ENCODE results near the gene MXI1. TPM values are rescaled to one million over a fixed set of nuclear protein-coding genes. Genes with fewer than 3 reads are reported as not detected.
A peak's percentile ranks its signal among the peaks of the same experiment; 100 is the strongest.

Gene MXI1
- total RNA-seq, 2 experiments from 2014 or later: 47.9 to 48.2 TPM

- Mint-ChIP-seq H3K27ac (no peak overlapping the region), H3K4me3 (no peak overlapping the region), H3K9me3 (peaks cover 17% of the 10 kb centered on the region), H3K4me1 (ENCODE audit: low read depth) (peaks cover 10% of the 10 kb centered on the region), H3K36me3 (ENCODE audit: low read depth) (peaks cover 4% of the 10 kb centered on the region), H3K27me3 (peaks cover 4% of the 10 kb centered on the region)
- TF ChIP-seq CTCF (IDR thresholded peaks at IDR 0.05): no peak
- intact Hi-C loops (cut with micrococcal nuclease): no loop called here
- ATAC-seq (no peak), DNase-seq (no peak)
- CTCF ChIA-PET: interaction anchor here (0.8 to 1.6 kb wide), 8 partner anchors 8 to 213 kb away, joined by 3 to 8 read pairs (median 4); no protein-coding TSS in a partner anchor
- POLR2A ChIA-PET: interaction anchor here (1.1 to 1.6 kb wide), 3 partner anchors 9 to 165 kb away, joined by 3 to 4 read pairs (median 3); no protein-coding TSS in a partner anchor
Measured at GRCh38 chr10:110334061-110334656, 126.8 kb downstream of the MXI1 start.

- H3K9me3 Mint-ChIP-seq: peaks cover 8% of the 10 kb centered on the region
- no peak overlapping the region for H3K27ac Mint-ChIP-seq
- ChIA-PET CTCF (interaction anchor here (0.6 to 1.9 kb wide), 5 partner anchors 10 to 172 kb away, joined by 3 to 8 read pairs (median 3); no protein-coding TSS in a partner anchor), POLR2A (interaction anchor here (1.5 kb wide), 1 partner anchor 11 kb away, joined by 3 read pairs; no protein-coding TSS in a partner anchor)
- peak; percentile 77 for ATAC-seq
- peaks cover 10% of the 10 kb centered on the region for H3K4me1 Mint-ChIP-seq (ENCODE audit: low read depth)
- TF ChIP-seq CTCF (IDR thresholded peaks at IDR 0.05): no peak
- no peak for DNase-seq
- peaks cover under 1% of the 10 kb centered on the region for H3K36me3 Mint-ChIP-seq (ENCODE audit: low read depth)
- intact Hi-C loops (cut with micrococcal nuclease): no loop called here
- H3K4me3 Mint-ChIP-seq: no peak overlapping the region
- peaks cover 4% of the 10 kb centered on the region for H3K27me3 Mint-ChIP-seq
Measured at GRCh38 chr10:110335314-110336064, 128.1 kb downstream of the MXI1 start.

GRCh38 chr10:110336111-110336721 lies 128.8 kb downstream of the MXI1 start:
- POLR2A ChIA-PET: interaction anchor here (0.6 to 1.5 kb wide), 4 partner anchors 11 to 69 kb away, joined by 3 to 4 read pairs (median 3); no protein-coding TSS in a partner anchor

More at GRCh38 chr10:110336111-110336721, 128.8 kb downstream of the MXI1 start:
- Mint-ChIP-seq H3K36me3 (ENCODE audit: low read depth) (no peaks in the 10 kb centered on the region), H3K4me3 (no peak overlapping the region), H3K27me3 (peaks cover 4% of the 10 kb centered on the region), H3K4me1 (ENCODE audit: low read depth) (peaks cover 10% of the 10 kb centered on the region), H3K27ac (no peak overlapping the region), H3K9me3 (peaks cover 2% of the 10 kb centered on the region)
- CTCF ChIA-PET: interaction anchor here (0.6 to 1.9 kb wide), 4 partner anchors 9 to 171 kb away, joined by 3 to 4 read pairs (median 3); no protein-coding TSS in a partner anchor
- ATAC-seq (no peak), DNase-seq (no peak)
- intact Hi-C loops (cut with micrococcal nuclease): no loop called here
- no peak for TF ChIP-seq CTCF (IDR thresholded peaks at IDR 0.05)

Other genes starting within 250 kb of the MXI1 start
- gene ADD3, start 199.6 kb upstream of the MXI1 start, total RNA-seq: 10 to 100 TPM; 66.8 to 77.0 TPM
- gene SMNDC1, start 97.3 kb downstream of the MXI1 start, total RNA-seq: 10 to 100 TPM; 39.7 to 42.4 TPM